HCT116 (cell line): ENCODE results near the gene CCP110. TPM values are rescaled to one million over a fixed set of nuclear protein-coding genes. Genes with fewer than 3 reads are reported as not detected.

Experiments used
- ATAC-seq: fragments of 200-7000 bp; cut with Tn5 transposase; 2 replicates; pipeline ENCODE4 v1.9.1; 2020; ENCODE audit warnings: mild to moderate bottlenecking, moderate library complexity
- BruUV-seq: library from RNA; stranded (reverse); fragments of 400-500 nt; replicated peaks from 2 replicates; lab custom pipeline; 2021; lab: Mats Ljungman, UMichigan
- CTCF ChIA-PET: fragments of 300-600 bp; sonication (Branson Sonifier 250); formaldehyde crosslinking; loops from one replicate; lab custom pipeline; 2021; ENCODE audit warnings: antibody characterized with exemption; lab: Charles Lee
- POLR2A ChIA-PET: fragments of 300-600, 350-600 bp; sonication (Branson Sonifier 250); formaldehyde crosslinking; loops from one replicate; lab custom pipeline; 2021; ENCODE audit warnings: antibody characterized with exemption; lab: Charles Lee
- RAD21 ChIA-PET, 2 experiments: fragments of 300-600 bp; sonication (Branson Sonifier 250); formaldehyde crosslinking; loops; one replicate each; lab custom pipeline; 2023; ENCODE audit warnings: low total read pairs in 2 of 2; ENCODE audit not compliant: uncharacterized antibody in 2 of 2, unreplicated experiment in 2 of 2, low non-redundant PET in 1 of 2; lab: Charles Lee
- DNase-seq: peaks from one replicate; pipeline ENCODE4 v3.0.0-alpha.2; 2010; ENCODE audit warnings: low read depth, low spot score
- H2AFZ ChIP-seq: fragments of 200-600 bp; shearing (Covaris generic), sonication (generic); 2 replicates; pipeline ENCODE4 v1.6.1; 2017; ENCODE audit warnings: low read depth, mixed run types, mixed read lengths, antibody characterized with exemption, low read length; ENCODE audit not compliant: poor library complexity, severe bottlenecking
- H3K27ac ChIP-seq: 2 replicates; pipeline ENCODE4 v1.5.1; 2012; ENCODE audit warnings: low read depth, low read length
- H3K27me3 ChIP-seq: fragments of 200-600 bp; sonication (generic); 2 replicates; pipeline ENCODE4 v1.6.1; 2016; ENCODE audit warnings: mixed run types, low read length, mixed read lengths; ENCODE audit not compliant: insufficient read depth
- H3K36me3 ChIP-seq, 2 experiments: fragments of 200-500 bp in 1 of 2; fragments of 200-600 bp in 1 of 2; sonication (Bioruptor generic) in 1 of 2; sonication (generic) in 1 of 2; 2 replicates each; pipeline versions ENCODE4 v1.5.1 to v1.6.1; 2014 to 2016; ENCODE audit warnings: low read length in 2 of 2, inconsistent platforms in 1 of 2, mixed read lengths in 1 of 2, mixed run types in 1 of 2; ENCODE audit not compliant: insufficient read depth in 2 of 2, control insufficient read depth in 1 of 2
- H3K4me1 ChIP-seq, 2 experiments: fragments of 200-600 bp in 1 of 2; sonication (generic) in 1 of 2; 2 replicates each; pipeline versions ENCODE4 v1.5.1 to v1.6.1; 2012 to 2017; ENCODE audit warnings: low read length in 2 of 2, inconsistent platforms in 1 of 2, mild to moderate bottlenecking in 1 of 2, mixed read lengths in 1 of 2, mixed run types in 1 of 2, moderate library complexity in 1 of 2; ENCODE audit not compliant: insufficient read depth in 2 of 2, control insufficient read depth in 1 of 2
- H3K4me2 ChIP-seq: fragments of 200-600 bp; sonication (generic); 2 replicates; pipeline ENCODE4 v1.6.1; 2017; ENCODE audit warnings: mixed run types, low read length, mixed read lengths
- H3K4me3 ChIP-seq, 2 experiments: fragments of 200-600 bp in 1 of 2; sonication (generic) in 1 of 2; replicated peaks in 1 of 2; 2 replicates each; pipeline ENCODE4 v1.5.1; 2011 to 2016; ENCODE audit warnings: low read length in 2 of 2, control low read depth in 1 of 2, low read depth in 1 of 2, mild to moderate bottlenecking in 1 of 2, mixed read lengths in 1 of 2, mixed run types in 1 of 2
- H3K79me2 ChIP-seq: fragments of 200-600 bp; sonication (generic); 2 replicates; pipeline ENCODE4 v1.6.1; 2017; ENCODE audit warnings: mild to moderate bottlenecking, mixed run types, low read length, moderate library complexity, mixed read lengths; ENCODE audit not compliant: insufficient read depth
- H3K9ac ChIP-seq: fragments of 200-600 bp; sonication (generic); 2 replicates; pipeline ENCODE4 v1.6.1; 2016; ENCODE audit warnings: low read length, mixed read lengths
- H3K9me2 ChIP-seq: fragments of 200-600 bp; sonication (generic), shearing (Covaris generic); 2 replicates; pipeline ENCODE4 v1.6.1; 2017; ENCODE audit warnings: mixed run types, mild to moderate bottlenecking, moderate library complexity; ENCODE audit not compliant: insufficient read depth
- H3K9me3 ChIP-seq, 2 experiments: fragments of 200-500 bp in 1 of 2; fragments of 200-600 bp in 1 of 2; sonication (Bioruptor generic) in 1 of 2; sonication (generic) in 1 of 2; 2 replicates each; pipeline ENCODE4 v1.6.1; 2014 to 2017; ENCODE audit warnings: low read length in 2 of 2, mixed read lengths in 2 of 2, inconsistent platforms in 1 of 2, low read depth in 1 of 2, mild to moderate bottlenecking in 1 of 2, mixed run types in 1 of 2, moderate library complexity in 1 of 2; ENCODE audit not compliant: control insufficient read depth in 1 of 2, insufficient read depth in 1 of 2
- H4K20me1 ChIP-seq: fragments of 200-600 bp; sonication (generic), shearing (Covaris generic); 2 replicates; pipeline ENCODE4 v1.6.1; 2017; ENCODE audit warnings: mixed run types, mild to moderate bottlenecking, moderate library complexity; ENCODE audit not compliant: insufficient read depth
- FOSL1 ChIP-seq: IDR thresholded peaks from 2 replicates; pipeline ENCODE4 v1.6.1; 2012; ENCODE audit warnings: low read depth
- JUND ChIP-seq: IDR thresholded peaks from 2 replicates; pipeline ENCODE4 v1.6.1; 2012
- YY1 ChIP-seq: IDR thresholded peaks from 2 replicates; pipeline ENCODE4 v1.6.1; 2011; ENCODE audit warnings: low read length, low read depth, moderate library complexity, mild to moderate bottlenecking; ENCODE audit not compliant: insufficient replicate concordance; ENCODE audit errors: extremely low read depth
- intact Hi-C: fragments of 100-400 bp; cut with micrococcal nuclease; formaldehyde crosslinking; loops from 2 replicates; pipeline ENCODE4 v1.10.0; 2022
- total RNA-seq: library from RNA; stranded (reverse); gene quantifications from one replicate; pipeline ENCODE4 v1.2.1, GENCODE V29; 2021; ENCODE audit not compliant: unreplicated experiment
- TF ChIP-seq, protein P1 (sequence below): IDR thresholded peaks from 2 replicates; pipeline ENCODE4 v1.6.1; 2012; ENCODE audit warnings: low read depth

Gene CCP110
- total RNA-seq, 1 experiment from 2014 or later: 21.4 TPM

DNA sequence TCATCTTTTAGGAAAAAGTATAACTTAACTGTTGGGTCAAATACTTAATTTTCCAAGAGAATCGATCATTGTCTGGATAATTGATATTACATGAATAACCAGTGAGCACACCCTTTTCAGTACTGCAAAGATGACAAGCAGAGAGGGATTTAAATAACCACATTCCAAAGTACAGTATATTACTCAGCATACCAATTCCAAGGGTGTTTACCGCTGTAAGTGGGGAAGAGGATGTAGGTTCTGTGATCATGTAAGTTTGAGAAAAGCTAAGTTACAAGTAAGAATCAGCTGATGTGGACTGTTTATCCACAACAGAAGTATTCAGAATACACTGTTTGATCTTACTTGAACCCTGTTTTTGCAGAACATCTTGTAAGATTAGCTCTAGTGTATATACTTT is 8.0 kb upstream of the CCP110 start (continued):
- TF ChIP-seq, protein P1, sequence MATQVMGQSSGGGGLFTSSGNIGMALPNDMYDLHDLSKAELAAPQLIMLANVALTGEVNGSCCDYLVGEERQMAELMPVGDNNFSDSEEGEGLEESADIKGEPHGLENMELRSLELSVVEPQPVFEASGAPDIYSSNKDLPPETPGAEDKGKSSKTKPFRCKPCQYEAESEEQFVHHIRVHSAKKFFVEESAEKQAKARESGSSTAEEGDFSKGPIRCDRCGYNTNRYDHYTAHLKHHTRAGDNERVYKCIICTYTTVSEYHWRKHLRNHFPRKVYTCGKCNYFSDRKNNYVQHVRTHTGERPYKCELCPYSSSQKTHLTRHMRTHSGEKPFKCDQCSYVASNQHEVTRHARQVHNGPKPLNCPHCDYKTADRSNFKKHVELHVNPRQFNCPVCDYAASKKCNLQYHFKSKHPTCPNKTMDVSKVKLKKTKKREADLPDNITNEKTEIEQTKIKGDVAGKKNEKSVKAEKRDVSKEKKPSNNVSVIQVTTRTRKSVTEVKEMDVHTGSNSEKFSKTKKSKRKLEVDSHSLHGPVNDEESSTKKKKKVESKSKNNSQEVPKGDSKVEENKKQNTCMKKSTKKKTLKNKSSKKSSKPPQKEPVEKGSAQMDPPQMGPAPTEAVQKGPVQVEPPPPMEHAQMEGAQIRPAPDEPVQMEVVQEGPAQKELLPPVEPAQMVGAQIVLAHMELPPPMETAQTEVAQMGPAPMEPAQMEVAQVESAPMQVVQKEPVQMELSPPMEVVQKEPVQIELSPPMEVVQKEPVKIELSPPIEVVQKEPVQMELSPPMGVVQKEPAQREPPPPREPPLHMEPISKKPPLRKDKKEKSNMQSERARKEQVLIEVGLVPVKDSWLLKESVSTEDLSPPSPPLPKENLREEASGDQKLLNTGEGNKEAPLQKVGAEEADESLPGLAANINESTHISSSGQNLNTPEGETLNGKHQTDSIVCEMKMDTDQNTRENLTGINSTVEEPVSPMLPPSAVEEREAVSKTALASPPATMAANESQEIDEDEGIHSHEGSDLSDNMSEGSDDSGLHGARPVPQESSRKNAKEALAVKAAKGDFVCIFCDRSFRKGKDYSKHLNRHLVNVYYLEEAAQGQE: no peak

DNA sequence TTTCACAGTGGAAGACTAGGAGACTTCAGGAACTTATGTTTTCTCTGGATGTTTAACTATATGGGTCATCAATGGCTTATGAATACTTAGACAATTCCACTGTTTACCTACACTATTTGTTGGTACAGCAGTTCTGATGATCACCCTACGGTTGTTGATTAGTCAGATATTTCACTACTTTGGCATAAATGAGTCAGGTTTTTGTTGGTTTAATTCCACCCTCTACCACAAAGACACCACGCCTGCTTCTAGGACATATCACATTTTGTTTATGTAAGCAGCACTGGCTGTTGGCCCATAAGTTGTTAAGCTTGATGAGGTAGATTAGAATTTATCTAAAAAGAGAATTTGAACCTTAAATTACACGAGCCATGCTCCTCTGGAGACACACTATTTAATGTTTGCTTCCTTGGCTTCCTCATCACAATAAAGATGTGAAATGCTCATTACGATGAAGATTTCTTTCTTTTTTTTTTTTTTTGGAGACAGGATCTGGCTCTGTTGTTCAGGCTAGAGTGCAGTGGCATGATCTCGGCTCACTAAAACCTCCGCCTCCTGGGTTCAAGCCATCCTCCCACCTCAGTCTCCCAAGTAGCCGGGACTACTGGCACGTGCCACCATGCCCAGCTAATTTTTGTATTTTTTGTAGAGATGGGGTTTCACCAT is 6.2 kb upstream of the CCP110 start:
- H3K4me3 ChIP-seq: no peak overlapping the region

More for the DNA sequence above, 6.2 kb upstream of the CCP110 start:
- Histone ChIP-seq H3K36me3 (peaks cover 20 to 22% of the 10 kb centered on the region in 2 experiments; a peak in 3 of 4 replicates), H3K9me2 (no peaks in the 10 kb centered on the region), H3K79me2 (peaks cover 31% of the 10 kb centered on the region), H3K9ac (no peak overlapping the region), H3K27ac (no peak overlapping the region), H3K27me3 (no peaks in the 10 kb centered on the region), H3K9me3 (no peaks in the 10 kb centered on the region), H2AFZ (no peak overlapping the region), H3K4me1 (peaks cover 15 to 27% of the 10 kb centered on the region in 2 experiments), H3K4me2 (peak overlapping the region; percentile 26; the same call in 1 of the 2 replicates), H4K20me1 (no peaks in the 10 kb centered on the region)
- ATAC-seq: no peak
- intact Hi-C loops: no loop called here
- POLR2A ChIA-PET: no interaction called here
- TF ChIP-seq FOSL1: 0 out of 2 replicates have a peak, but pooled peaks have one; percentile 28
- no peak for TF ChIP-seq YY1
- TF ChIP-seq JUND: 0 out of 2 replicates have a peak, but pooled peaks have one; percentile 10
- no peak for DNase-seq
- RAD21 ChIA-PET: no interaction called here
- BruUV-seq: no TSS peak
- CTCF ChIA-PET: no interaction called here
